ENCODE data around the gene PRPF6. TPM values are rescaled to one million over a fixed set of nuclear protein-coding genes. Genes with fewer than 3 reads are reported as not detected.

Gene PRPF6
- total and polyA plus RNA-seq, 2 of the 13 experiments (the other 11 are each of a cell fraction or from before 2014, with no cell fraction given), result 63.7 to 101 TPM

DNA sequence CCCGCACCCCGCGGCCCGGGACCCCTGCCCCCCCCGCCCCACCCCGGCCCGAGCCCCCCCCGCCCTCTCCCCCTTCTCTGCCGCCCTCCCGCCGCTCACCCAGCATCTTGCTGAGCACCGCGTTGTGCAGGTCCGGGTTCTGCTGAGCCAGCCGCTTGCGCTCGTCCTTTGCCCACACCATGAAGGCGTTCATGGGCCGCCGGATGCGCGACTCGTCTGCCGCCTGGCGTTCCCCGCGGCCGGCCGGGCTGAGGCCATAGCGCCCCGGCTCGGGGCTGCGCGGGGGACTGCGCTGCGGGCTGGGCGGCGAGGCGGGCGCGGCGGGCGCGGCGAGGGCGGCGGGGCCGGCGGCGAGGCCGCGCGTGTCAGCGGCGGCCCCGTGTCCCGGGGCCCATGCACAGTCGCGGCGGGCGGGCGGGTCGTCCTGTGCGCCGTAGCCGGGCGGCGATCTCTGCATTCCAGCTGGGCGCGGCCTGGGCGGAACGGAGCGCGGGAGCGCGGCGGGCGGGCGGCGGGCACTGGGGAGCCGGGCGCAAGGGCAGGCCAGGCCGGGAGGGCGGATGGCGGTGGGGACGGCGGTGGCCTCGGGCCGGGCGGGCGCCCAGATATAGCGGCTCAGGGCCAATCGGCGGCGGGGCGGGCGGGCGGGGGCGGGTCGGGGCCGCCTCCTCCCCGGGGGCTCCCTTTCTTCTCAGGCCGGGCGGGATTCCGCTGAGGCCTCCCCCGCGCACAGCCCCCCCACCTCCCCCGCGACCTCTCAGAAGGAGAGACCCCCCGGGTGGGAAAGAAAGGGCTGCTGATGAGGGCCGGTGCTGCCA lies 68.3 kb downstream of the PRPF6 start, which contains the start of gene SOX18 (continued):
- TF ChIP-seq, protein P1, sequence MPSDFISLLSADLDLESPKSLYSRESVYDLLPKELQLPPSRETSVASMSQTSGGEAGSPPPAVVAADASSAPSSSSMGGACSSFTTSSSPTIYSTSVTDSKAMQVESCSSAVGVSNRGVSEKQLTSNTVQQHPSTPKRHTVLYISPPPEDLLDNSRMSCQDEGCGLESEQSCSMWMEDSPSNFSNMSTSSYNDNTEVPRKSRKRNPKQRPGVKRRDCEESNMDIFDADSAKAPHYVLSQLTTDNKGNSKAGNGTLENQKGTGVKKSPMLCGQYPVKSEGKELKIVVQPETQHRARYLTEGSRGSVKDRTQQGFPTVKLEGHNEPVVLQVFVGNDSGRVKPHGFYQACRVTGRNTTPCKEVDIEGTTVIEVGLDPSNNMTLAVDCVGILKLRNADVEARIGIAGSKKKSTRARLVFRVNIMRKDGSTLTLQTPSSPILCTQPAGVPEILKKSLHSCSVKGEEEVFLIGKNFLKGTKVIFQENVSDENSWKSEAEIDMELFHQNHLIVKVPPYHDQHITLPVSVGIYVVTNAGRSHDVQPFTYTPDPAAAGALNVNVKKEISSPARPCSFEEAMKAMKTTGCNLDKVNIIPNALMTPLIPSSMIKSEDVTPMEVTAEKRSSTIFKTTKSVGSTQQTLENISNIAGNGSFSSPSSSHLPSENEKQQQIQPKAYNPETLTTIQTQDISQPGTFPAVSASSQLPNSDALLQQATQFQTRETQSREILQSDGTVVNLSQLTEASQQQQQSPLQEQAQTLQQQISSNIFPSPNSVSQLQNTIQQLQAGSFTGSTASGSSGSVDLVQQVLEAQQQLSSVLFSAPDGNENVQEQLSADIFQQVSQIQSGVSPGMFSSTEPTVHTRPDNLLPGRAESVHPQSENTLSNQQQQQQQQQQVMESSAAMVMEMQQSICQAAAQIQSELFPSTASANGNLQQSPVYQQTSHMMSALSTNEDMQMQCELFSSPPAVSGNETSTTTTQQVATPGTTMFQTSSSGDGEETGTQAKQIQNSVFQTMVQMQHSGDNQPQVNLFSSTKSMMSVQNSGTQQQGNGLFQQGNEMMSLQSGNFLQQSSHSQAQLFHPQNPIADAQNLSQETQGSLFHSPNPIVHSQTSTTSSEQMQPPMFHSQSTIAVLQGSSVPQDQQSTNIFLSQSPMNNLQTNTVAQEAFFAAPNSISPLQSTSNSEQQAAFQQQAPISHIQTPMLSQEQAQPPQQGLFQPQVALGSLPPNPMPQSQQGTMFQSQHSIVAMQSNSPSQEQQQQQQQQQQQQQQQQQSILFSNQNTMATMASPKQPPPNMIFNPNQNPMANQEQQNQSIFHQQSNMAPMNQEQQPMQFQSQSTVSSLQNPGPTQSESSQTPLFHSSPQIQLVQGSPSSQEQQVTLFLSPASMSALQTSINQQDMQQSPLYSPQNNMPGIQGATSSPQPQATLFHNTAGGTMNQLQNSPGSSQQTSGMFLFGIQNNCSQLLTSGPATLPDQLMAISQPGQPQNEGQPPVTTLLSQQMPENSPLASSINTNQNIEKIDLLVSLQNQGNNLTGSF (CRISPR knock-in tag; IDR thresholded peaks at IDR 0.05), result no peak
- no peak for TF ChIP-seq ZC3H13 (CRISPR knock-in tag; IDR thresholded peaks at IDR 0.05)
- peak; percentile 65 for TF ChIP-seq HNRNPLL (IDR thresholded peaks at IDR 0.05; ENCODE audit: low read depth, low read length, poor library complexity, severe bottlenecking)
- peak; percentile 35; the same call in 1 of the 2 replicates for TF ChIP-seq DMAP1 (CRISPR knock-in tag; IDR thresholded peaks at IDR 0.05)
- TF ChIP-seq ZNF101 (CRISPR knock-in tag; IDR thresholded peaks at IDR 0.05; ENCODE audit: borderline replicate concordance, low read depth), result no peak
- no peak; the same call in none of the 2 replicates for TF ChIP-seq ZSCAN31 (CRISPR knock-in tag; IDR thresholded peaks at IDR 0.05; ENCODE audit: low read depth)
- TF ChIP-seq ZNF354B (CRISPR knock-in tag; IDR thresholded peaks at IDR 0.05), result no peak
- no peak for TF ChIP-seq NFYB (CRISPR knock-in tag; IDR thresholded peaks at IDR 0.05)
- TF ChIP-seq HNRNPK (IDR thresholded peaks at IDR 0.05; ENCODE audit: low read depth, low read length, poor library complexity, severe bottlenecking), result no peak
- TF ChIP-seq, protein P2, sequence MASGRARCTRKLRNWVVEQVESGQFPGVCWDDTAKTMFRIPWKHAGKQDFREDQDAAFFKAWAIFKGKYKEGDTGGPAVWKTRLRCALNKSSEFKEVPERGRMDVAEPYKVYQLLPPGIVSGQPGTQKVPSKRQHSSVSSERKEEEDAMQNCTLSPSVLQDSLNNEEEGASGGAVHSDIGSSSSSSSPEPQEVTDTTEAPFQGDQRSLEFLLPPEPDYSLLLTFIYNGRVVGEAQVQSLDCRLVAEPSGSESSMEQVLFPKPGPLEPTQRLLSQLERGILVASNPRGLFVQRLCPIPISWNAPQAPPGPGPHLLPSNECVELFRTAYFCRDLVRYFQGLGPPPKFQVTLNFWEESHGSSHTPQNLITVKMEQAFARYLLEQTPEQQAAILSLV (CRISPR knock-in tag; IDR thresholded peaks at IDR 0.05; ENCODE audit: borderline replicate concordance), result no peak
- TF ChIP-seq POLR2AphosphoS5 (IDR thresholded peaks at IDR 0.05; ENCODE audit: low read depth, low read length), result peak; percentile 59
- TF ChIP-seq MYC (CRISPR knock-in tag; IDR thresholded peaks at IDR 0.05; ENCODE audit: borderline replicate concordance), result 0 out of 2 replicates have a peak, but pooled peaks have one; percentile 8
- TF ChIP-seq, protein P3, sequence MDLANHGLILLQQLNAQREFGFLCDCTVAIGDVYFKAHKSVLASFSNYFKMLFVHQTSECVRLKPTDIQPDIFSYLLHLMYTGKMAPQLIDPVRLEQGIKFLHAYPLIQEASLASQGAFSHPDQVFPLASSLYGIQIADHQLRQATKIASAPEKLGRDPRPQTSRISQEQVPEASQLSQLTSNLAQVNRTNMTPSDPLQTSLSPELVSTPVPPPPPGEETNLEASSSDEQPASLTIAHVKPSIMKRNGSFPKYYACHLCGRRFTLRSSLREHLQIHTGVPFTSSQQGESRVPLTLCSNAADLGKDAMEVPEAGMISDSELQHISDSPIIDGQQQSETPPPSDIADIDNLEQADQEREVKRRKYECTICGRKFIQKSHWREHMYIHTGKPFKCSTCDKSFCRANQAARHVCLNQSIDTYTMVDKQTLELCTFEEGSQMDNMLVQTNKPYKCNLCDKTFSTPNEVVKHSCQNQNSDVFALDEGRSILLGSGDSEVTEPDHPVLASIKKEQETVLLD (CRISPR knock-in tag; IDR thresholded peaks at IDR 0.05; ENCODE audit: low read depth), result peak; percentile 49; the same call in 1 of the 2 replicates
- TF ChIP-seq TCF7 (IDR thresholded peaks at IDR 0.05; ENCODE audit: low read depth), result peak; percentile 9; the same call in 1 of the 2 replicates
- TF ChIP-seq KLF12 (CRISPR knock-in tag; IDR thresholded peaks at IDR 0.05; ENCODE audit: borderline replicate concordance), result no peak
- TF ChIP-seq ZMYM2 (CRISPR knock-in tag; IDR thresholded peaks at IDR 0.05), result no peak
- TF ChIP-seq SRSF9 (IDR thresholded peaks at IDR 0.05; ENCODE audit: borderline replicate concordance, insufficient read depth, low read depth, low read length, poor library complexity, severe bottlenecking), result no peak
- TF ChIP-seq, protein P4, sequence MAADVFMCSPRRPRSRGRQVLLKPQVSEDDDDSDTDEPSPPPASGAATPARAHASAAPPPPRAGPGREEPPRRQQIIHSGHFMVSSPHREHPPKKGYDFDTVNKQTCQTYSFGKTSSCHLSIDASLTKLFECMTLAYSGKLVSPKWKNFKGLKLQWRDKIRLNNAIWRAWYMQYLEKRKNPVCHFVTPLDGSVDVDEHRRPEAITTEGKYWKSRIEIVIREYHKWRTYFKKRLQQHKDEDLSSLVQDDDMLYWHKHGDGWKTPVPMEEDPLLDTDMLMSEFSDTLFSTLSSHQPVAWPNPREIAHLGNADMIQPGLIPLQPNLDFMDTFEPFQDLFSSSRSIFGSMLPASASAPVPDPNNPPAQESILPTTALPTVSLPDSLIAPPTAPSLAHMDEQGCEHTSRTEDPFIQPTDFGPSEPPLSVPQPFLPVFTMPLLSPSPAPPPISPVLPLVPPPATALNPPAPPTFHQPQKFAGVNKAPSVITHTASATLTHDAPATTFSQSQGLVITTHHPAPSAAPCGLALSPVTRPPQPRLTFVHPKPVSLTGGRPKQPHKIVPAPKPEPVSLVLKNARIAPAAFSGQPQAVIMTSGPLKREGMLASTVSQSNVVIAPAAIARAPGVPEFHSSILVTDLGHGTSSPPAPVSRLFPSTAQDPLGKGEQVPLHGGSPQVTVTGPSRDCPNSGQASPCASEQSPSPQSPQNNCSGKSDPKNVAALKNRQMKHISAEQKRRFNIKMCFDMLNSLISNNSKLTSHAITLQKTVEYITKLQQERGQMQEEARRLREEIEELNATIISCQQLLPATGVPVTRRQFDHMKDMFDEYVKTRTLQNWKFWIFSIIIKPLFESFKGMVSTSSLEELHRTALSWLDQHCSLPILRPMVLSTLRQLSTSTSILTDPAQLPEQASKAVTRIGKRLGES (CRISPR knock-in tag; IDR thresholded peaks at IDR 0.05; ENCODE audit: borderline replicate concordance), result peak; percentile 33; the same call in 1 of the 2 replicates

All from HepG2 (cell line).